Tibial artery (tissue), 4 donors: Measurements from ENCODE around the gene HOMER1.

Experiments
- DNase-seq, 2 donors: peaks; one replicate each; pipeline ENCODE4 v3.0.0-alpha.2; 2019
- H3K27ac ChIP-seq, 2 donors: fragments of 200-600 bp; sonication (generic) in 1 of 2; 1 replicate in 1 of 2; 2 replicates in 1 of 2; pipeline ENCODE4 v1.5.1; 2018 to 2019; ENCODE audit warnings: mild to moderate bottlenecking in 1 of 2
- H3K27me3 ChIP-seq, 2 donors: fragments of 200-600 bp; sonication (generic) in 1 of 2; one replicate each; pipeline versions ENCODE4 v1.5.1 to v1.6.0; 2016 to 2019
- H3K36me3 ChIP-seq, 3 donors: fragments of 200-600 bp; sonication (generic) in 2 of 3; one replicate each; pipeline ENCODE4 v1.5.1; 2016 to 2019; ENCODE audit warnings: mild to moderate bottlenecking in 2 of 3
- H3K4me1 ChIP-seq, 4 donors: fragments of 200-600 bp; sonication (generic) in 2 of 4; 1 replicate in 3 of 4; 2 replicates in 1 of 4; pipeline ENCODE4 v1.5.1; 2016 to 2019
- H3K4me3 ChIP-seq, 2 donors: fragments of 200-600 bp; sonication (generic) in 1 of 2; 1 replicate in 1 of 2; 2 replicates in 1 of 2; pipeline ENCODE4 v1.5.1; 2018 to 2019; ENCODE audit warnings: mild to moderate bottlenecking in 2 of 2
- H3K9me3 ChIP-seq, 3 donors: fragments of 200-600 bp; sonication (generic) in 1 of 3; one replicate each; pipeline ENCODE4 v1.5.1; 2016 to 2019
- intact Hi-C: fragments of 100-400 bp; cut with DNase I; formaldehyde crosslinking; loops from one replicate; pipeline ENCODE4 v1.15.0; 2023; ENCODE audit warnings: low total_unique reads
- TF ChIP-seq, protein P1 (sequence below), 2 experiments: fragments of 200-600 bp in 1 of 2; fragments of 450-650 bp in 1 of 2; IDR thresholded peaks; one replicate each; pipeline ENCODE4 v1.5.1; 2017 to 2019; ENCODE audit warnings: antibody characterized with exemption in 2 of 2, mild to moderate bottlenecking in 1 of 2, moderate library complexity in 1 of 2

Gene HOMER1

GRCh38 chr5:79540939-79541338 is 27.0 kb upstream of the HOMER1 start:
- intact Hi-C loops = no loop called here
- H3K27me3 ChIP-seq = no peaks in the 10 kb centered on the region

GRCh38 chr5:79536193-79536906 is 22.4 kb upstream of the HOMER1 start:
- no peak overlapping the region for H3K27ac ChIP-seq
- no peaks in the 10 kb centered on the region for H3K4me1 ChIP-seq
- H3K36me3 ChIP-seq = no peaks in the 10 kb centered on the region
- DNase-seq = no peak
- no peaks in the 10 kb centered on the region for H3K27me3 ChIP-seq
- intact Hi-C loops = no loop called here
- TF ChIP-seq, protein P1, sequence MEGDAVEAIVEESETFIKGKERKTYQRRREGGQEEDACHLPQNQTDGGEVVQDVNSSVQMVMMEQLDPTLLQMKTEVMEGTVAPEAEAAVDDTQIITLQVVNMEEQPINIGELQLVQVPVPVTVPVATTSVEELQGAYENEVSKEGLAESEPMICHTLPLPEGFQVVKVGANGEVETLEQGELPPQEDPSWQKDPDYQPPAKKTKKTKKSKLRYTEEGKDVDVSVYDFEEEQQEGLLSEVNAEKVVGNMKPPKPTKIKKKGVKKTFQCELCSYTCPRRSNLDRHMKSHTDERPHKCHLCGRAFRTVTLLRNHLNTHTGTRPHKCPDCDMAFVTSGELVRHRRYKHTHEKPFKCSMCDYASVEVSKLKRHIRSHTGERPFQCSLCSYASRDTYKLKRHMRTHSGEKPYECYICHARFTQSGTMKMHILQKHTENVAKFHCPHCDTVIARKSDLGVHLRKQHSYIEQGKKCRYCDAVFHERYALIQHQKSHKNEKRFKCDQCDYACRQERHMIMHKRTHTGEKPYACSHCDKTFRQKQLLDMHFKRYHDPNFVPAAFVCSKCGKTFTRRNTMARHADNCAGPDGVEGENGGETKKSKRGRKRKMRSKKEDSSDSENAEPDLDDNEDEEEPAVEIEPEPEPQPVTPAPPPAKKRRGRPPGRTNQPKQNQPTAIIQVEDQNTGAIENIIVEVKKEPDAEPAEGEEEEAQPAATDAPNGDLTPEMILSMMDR (IDR thresholded peaks at IDR 0.05) = no peak
- no peak overlapping the region for H3K4me3 ChIP-seq
- no peaks in the 10 kb centered on the region for H3K9me3 ChIP-seq

More at GRCh38 chr5:79540939-79541338, 27.0 kb upstream of the HOMER1 start:
- TF ChIP-seq, protein P1 (IDR thresholded peaks at IDR 0.05) = no peak
- Histone ChIP-seq H3K27ac (no peak overlapping the region), H3K9me3 (no peaks in the 10 kb centered on the region), H3K36me3 (no peaks in the 10 kb centered on the region), H3K4me1 (no peaks in the 10 kb centered on the region), H3K4me3 (no peak overlapping the region)
- no peak for DNase-seq

- DNase-seq = no peak
- intact Hi-C loops = no loop called here
- no peak overlapping the region for H3K4me3 ChIP-seq
These were observed 21.7 kb upstream of the HOMER1 start for GRCh38 chr5:79535477-79536192.

DNA sequence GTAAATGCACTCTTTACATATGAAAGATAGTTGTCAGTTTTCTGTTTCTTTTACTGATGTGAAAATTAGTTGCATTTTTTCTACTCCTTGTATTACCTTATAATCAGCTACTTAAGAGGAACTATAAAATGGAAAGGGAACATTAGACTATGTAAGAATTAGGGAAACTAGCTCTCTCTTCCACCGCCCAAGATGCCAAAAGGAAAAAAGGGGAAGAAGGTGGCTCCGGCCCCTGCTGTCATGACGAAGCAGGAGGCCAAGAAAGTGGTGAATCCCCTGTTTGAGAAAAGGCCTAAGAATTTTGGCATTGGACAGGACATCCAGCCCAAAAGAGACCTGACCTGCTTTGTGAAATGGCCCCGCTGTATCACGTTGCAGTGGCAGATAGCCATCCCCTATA is 15.2 kb upstream of the HOMER1 start:
- no peak overlapping the region for H3K27ac ChIP-seq
- TF ChIP-seq, protein P1 (IDR thresholded peaks at IDR 0.05) = no peak
- H3K9me3 ChIP-seq = peaks cover 0 to 4% (median 0%) of the 10 kb centered on the region in 3 donors
- no peak for DNase-seq
- H3K4me3 ChIP-seq = no peak overlapping the region
- H3K4me1 ChIP-seq = no peaks in the 10 kb centered on the region
- intact Hi-C loops = no loop called here
- H3K36me3 ChIP-seq = no peaks in the 10 kb centered on the region
- H3K27me3 ChIP-seq = no peaks in the 10 kb centered on the region

More at GRCh38 chr5:79535477-79536192, 21.7 kb upstream of the HOMER1 start:
- Histone ChIP-seq H3K27me3 (no peaks in the 10 kb centered on the region), H3K36me3 (no peaks in the 10 kb centered on the region), H3K4me1 (no peaks in the 10 kb centered on the region), H3K27ac (no peak overlapping the region), H3K9me3 (no peaks in the 10 kb centered on the region)
- TF ChIP-seq, protein P1 (IDR thresholded peaks at IDR 0.05) = no peak

- DNase-seq = no peak
- Histone ChIP-seq H3K27ac (no peak overlapping the region), H3K9me3 (peaks cover 0 to 4% (median 0%) of the 10 kb centered on the region in 3 donors), H3K4me3 (no peak overlapping the region), H3K27me3 (no peaks in the 10 kb centered on the region), H3K4me1 (no peaks in the 10 kb centered on the region), H3K36me3 (no peaks in the 10 kb centered on the region)
- intact Hi-C loops = no loop called here
- TF ChIP-seq, protein P1 (IDR thresholded peaks at IDR 0.05) = no peak
These were observed 13.5 kb upstream of the HOMER1 start for GRCh38 chr5:79527431-79527830.
